GM18868 (cell line): ENCODE results near the gene ATG5.

Experiments used
- ATAC-seq: cut with Tn5 transposase; IDR thresholded peaks from one replicate; pipeline ENCODE4 v1.9.1; 2021; ENCODE audit warnings: mild to moderate bottlenecking, moderate library complexity; ENCODE audit not compliant: unreplicated experiment

The ATG5 gene

DNA sequence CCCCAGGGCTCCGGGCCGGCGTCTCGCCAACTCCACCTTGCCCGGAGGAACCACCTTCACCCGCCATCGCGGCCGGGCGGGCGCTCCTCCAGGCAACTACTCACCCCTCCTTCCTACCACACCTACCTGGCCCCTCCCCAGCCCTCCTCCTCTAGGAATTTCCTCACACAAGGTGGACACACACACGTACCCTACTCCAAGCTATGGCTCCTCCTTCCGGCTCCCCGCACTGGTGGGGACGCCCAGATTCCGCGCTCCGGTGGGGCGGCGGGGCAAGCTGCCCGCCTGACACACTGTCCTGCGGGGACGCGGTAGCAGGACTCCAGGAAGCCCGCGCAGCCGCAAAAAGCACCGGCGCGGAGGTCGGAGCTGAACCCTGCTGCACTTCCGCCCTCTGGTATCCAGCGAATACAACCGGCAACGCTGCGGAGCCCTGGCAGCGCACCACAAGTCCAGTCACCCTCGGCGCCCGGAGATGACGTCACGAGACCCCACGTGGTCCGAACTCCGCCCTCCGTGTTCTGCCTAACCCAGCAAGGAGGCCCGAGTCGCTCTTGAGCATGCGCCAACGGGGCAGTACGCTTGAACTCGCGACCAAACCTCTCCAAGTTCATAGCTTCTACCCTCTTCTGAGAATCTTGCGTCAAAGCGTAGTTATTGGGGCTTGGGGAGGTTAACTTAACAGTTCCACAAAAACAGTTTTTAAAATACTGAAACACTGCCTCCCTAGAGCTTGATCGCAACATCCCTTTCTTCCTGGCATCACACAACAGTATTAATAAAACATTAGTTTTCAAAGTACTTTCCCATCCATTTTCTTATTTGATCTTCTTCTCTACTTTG, at the start of gene ATG5:
Gene ATG5, minus strand, starts transcription at position 425 of the 843 bp plus-strand sequence. CDS start 9,552 bp downstream, outside the sequence.
- peak; percentile 97 for ATAC-seq

- no peak for ATAC-seq
Measured at GRCh38 chr6:106373502-106374239, 48.1 kb upstream of the ATG5 start.

DNA sequence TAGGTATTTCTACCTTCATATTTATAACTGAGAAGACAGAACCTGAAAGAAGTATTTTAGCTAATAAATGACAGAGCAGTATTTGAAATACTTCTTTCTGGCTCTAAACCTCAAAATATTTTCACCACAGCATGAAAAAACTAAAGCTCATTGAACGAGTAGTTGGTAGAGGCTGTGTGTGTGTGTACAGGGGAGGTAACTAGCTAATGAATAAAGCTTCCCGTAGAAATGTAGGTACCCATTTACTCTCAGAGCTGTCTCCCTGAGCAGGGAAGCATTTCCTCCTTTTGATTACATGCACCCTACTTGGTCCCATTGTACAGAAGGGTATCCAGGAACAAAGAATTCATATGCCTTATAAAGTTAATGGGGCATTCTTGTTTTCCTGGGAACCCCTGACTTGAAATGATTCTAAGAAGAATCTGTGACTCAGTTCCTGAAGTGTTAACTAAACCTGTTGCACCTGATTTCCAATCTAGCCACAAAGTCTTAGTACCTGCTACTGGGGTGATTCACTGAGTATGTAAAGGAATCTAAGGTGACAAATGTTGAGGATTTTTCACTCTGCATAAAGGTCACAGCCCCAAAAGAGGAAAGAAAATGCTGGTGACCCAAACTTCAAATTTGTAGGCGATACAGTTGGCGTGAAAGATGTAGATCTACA, 47.4 kb upstream of the ATG5 start:
- ATAC-seq: no peak

DNA sequence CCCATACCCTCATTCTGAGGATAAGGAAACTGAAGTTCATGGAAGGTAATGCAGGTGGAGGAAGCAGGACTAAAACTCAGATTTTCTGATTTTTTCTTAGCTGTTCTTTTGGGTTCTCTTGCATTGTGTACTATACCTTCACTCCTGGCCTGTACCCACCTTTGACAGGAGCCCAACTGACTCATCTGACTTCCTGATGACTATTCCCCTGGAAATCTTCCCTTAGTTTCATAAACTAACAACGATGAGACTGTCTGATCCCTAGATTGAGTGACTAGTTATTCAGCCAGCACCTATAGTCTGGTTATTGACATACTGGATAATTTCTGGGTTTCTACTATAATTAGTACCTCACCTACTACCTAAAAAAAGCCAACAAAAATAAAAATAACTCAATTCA, 45.1 kb upstream of the ATG5 start:
- no peak for ATAC-seq

DNA sequence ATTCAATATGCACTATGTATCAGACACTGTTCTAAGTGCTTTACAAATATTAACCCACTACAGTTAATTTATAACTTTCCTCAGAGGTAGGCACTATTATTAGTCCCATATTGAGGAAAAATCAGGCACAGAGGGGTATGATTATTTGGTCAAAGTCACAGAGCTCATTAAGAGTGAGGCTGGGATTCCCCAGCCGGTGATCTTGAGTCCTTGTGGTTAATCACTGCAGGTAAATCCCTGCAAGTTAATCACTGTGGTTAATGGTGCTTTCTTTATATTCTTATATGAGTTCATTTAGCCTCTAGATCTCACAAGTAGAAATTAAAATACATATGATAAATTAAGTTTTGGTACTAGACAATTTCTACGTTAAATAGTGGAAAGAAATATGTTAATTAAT, 44.2 kb upstream of the ATG5 start:
- no peak for ATAC-seq

DNA sequence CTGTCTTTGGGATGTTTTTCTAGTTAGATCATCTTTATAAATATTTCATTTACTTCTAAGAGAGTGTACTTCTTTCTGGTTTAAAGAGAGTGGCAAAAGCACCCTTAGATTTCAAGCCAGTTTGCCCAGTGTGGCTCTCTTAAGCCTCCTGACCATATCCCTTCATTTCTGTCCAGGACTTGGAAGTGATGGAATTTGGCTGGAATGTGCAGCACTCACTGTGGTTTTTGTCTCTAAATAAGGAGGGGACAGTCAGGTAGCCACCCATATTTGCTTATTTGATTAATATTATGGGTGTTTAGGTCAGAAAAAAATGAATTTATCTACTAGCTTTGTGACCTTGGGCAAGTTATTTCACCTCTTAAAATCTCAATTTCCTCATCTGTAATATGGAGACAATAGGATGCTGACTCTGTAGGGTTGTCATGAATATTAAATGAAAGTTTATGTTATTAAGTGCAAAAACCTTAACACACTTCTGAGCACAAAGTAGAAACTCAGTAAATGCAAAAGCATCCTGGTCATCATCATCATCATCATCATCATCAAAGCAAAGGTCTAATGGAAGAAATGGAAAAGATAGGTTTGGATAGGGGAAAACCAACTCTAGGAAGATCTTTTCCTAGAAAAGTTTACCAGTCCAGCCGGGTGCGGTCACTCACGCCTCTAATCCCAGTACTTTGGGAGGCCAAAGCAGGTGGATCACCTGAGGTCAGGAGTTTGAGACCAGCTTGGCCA, 38.0 kb upstream of the ATG5 start:
- no peak for ATAC-seq

DNA sequence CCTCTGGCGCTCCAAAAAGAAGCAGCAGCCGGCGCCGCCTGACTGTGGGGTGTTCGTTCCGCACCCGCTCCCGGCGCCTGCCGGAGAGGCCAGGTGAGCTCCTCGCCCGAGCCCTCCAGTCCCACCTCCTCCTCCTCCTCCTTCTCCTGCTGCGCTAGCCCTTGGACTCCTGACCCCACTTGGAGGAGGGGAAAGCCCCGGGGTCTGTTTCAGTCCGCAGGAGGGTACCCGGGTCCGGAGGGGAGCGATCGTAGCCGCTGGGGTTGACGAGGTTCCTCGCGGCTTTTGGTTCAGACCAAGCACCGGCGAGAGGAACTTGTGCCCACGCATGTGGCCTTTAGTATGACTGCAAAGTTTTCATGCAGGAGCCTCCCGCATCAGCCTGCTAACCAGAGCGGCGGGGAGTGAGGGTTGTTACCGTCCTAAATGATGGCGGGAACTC, 35.5 kb upstream of the ATG5 start:
- peak; percentile 28 for ATAC-seq

GRCh38 chr6:106360410-106360988, 34.9 kb upstream of the ATG5 start, which contains the start of gene CRYBG1:
Gene CRYBG1, plus strand, starts transcription at chr6:106360717. Its CDS starts 192 bp downstream, at chr6:106360909.
- ATAC-seq: peak; percentile 82

DNA sequence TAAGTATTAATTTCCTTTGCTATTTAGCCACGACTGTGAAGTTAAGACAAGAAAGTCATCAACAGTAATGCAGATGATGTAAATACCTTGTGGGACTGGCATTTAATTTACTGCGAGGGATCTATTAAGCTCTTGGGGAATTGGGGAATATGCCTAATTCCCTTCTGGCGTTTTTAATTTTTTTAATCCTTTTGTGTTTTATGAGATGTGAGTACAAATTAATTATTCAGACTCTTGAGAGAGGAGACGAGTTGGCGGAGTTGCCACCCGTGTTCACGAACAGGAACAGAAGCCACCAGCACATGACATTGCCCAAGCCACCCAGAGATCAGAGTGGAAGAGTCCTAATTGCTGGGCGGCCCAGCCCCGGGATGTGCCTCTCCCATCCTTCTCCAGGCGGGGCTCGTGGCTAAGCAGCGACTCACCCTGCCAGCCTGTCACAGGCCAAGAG, 34.4 kb upstream of the ATG5 start:
- no peak for ATAC-seq

DNA sequence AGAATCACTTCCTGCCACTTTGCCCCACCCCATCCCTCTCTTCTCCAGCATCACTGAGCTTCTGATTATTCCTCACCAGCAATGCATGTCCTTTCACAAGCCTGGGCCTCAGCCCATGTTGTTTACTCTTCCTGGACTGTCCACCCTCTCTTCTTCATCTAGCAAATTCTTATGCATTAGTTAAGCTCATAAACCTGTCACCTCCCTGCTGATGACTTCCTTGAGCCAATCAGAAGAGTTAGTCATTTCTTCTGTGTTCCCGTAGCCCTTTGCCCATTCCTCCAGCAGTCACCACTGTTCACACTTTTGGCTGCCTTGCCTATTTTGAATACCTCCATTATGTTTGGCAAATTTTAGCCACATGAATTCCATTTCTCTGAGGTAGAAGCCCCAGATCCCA, 30.8 kb upstream of the ATG5 start:
- ATAC-seq: no peak

- no peak for ATAC-seq
Measured at GRCh38 chr6:106347219-106347618, 21.7 kb upstream of the ATG5 start.

DNA sequence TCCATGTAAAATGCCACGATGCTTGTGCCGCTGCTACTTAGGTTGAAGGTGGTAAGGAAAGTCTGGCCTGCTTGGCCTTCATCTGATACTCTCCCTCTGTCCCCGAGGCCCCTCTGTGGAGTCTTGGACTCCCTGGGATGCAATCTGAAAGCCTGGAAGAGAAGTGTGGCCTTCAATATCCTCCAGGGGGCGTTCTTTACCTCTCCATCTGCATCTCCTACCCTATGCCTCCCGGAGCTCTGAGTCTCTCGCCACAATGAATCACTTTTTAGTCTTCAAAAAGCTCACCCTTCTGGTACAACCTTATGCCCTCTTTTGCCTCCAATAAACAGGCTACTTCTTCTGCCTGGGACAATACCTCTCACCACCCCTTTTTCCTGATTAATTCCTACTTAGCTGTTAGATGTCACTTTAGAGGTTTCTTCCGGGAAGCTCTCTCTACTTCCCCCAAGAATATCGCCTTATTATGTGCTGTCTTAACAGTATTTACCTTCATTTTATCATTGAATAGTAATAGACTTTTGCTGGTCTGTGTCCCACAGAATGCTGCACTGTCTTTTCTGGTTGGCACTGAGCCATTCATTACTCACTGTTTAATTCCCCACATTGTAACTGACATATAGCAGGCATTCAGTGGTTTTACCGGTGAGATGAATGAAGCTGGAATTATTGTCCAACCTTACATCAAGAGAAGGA, 13.9 kb upstream of the ATG5 start:
- peak; percentile 65 for ATAC-seq

DNA sequence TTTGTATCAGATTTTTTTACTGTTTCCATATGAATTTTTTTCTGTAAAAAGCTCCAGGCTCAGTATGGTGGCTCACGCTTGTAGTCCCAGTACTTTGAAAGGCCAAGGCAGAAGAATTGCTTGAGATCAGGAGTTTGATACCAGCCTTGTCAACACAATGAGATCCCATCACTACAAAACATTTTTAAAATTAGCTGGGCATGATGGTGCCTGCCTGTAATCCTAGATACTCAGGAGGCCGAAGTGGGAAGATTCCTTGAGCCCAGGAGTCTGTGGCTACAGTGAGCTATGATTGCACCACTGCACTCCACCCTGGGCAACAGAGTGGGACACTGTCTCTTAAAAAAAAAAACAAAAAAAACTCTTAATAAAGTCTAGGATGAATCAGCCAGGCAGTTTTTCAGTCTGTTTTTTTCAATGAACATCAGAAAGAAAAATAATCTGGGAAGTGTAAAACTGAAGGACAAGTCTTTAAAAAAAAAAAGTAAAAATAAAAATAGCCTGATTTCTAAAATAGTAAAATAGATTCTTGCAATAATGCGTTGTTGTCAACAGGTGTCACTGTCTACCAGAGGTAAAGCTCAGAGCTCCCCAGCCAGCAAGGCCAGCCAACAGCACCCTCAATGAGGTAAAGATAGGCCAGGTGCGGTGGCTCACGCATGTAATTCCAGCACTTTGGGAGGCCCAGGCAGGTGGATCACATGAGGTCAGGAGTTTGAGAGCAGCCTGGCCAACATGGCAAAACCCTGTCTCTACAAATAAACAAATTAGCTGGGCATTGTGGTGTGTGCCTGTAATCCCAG, 9.3 kb upstream of the ATG5 start:
- ATAC-seq: no peak

- ATAC-seq: no peak
Measured at GRCh38 chr6:106324726-106325335, 729 bp downstream of the ATG5 start.

DNA sequence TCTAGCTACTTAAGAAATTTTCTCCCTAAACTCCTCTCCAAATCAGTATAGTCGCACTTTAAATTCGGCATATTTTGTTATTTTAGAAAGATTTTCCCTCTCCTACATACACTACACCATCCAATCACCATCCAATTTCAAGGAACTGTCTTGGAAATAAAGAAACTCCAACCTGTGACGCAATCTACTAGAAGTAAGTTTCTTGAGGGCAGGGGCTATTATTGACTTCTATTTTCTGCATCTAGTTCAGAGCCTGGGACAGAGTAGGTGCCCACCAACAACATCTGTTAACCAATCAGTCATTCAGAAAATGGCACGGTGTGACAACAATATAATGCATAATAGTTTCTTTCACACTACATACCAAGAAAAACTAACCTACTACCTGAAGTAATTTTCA, 3.6 kb downstream of the ATG5 start:
- no peak for ATAC-seq

- no peak for ATAC-seq
Measured at GRCh38 chr6:106318851-106319250, 6.7 kb downstream of the ATG5 start.

DNA sequence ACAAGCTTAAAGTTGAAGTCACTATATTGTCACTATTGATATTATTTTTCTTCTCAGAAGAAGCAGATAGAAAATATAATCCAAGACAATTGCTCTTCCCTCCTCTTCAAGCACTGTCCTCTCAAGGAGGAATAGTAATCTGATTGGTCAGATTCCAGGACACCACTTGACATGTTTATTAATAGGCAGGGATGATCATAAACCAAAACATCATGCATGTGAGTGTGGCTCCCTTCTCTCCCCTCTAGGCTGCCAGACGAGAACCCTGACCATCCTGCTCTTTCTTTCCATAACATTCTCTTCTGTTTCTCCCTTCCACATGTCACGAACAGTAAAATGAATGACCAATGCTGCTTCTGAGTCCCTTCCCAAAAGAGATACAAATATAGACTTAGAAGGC, 7.5 kb downstream of the ATG5 start:
- no peak for ATAC-seq

DNA sequence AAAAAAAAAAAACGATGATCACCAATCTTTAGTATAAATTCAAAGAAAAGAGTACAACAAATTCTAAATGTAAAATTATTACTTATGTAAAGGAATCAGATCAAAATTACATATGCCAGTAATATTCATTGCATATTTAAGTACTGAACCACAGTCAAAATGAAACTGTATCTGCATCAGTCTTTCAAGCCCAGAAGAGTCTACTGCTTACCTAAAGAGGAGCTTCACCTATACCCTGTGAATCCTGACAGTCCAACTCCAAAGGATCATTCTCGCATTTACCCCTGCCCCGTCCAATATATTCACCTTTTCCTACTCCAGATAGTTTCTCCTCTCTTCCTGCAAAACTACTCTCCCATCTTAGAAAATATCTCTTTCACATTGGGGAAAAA, 9.2 kb downstream of the ATG5 start:
- peak; percentile 67 for ATAC-seq
